Measurements from ENCODE around the gene PDLIM7. TPM values are rescaled to one million over a fixed set of nuclear protein-coding genes. Genes with fewer than 3 reads are reported as not detected.

PDLIM7 gene
- total RNA-seq, 2 donors from 2014 or later: 6.8 to 16.2 TPM

GRCh38 chr5:177455036-177455660 is 42.3 kb downstream of the PDLIM7 start:
- Mint-ChIP-seq H3K4me1 (peaks cover 32% of the 10 kb centered on the region), H3K4me3 (peak overlapping the region; percentile 85), H3K36me3 (ENCODE audit: low read depth) (no peaks in the 10 kb centered on the region), H3K27me3 (no peaks in the 10 kb centered on the region), H3K27ac (peak overlapping the region; percentile 95)
- ATAC-seq (peak; percentile 69), DNase-seq (peak; percentile 91 to 95 (median 92))
- H3K9me3 ChIP-seq (ENCODE audit: control insufficient read depth, low read length, poor library complexity, severe bottlenecking): no peaks in the 10 kb centered on the region

- H3K27ac Mint-ChIP-seq: peak overlapping the region; percentile 96
- no peaks in the 10 kb centered on the region for H3K9me3 ChIP-seq (ENCODE audit: control insufficient read depth, low read length, poor library complexity, severe bottlenecking)
- H3K27me3 Mint-ChIP-seq: no peaks in the 10 kb centered on the region
- peak; percentile 97 to 98 (median 97) for DNase-seq
- peak overlapping the region; percentile 85 for H3K4me3 Mint-ChIP-seq
- ATAC-seq: peak; percentile 63
- no peaks in the 10 kb centered on the region for H3K36me3 Mint-ChIP-seq (ENCODE audit: low read depth)
- peaks cover 35% of the 10 kb centered on the region for H3K4me1 Mint-ChIP-seq
Observed at GRCh38 chr5:177454397-177455035, 42.9 kb downstream of the PDLIM7 start.

- no peaks in the 10 kb centered on the region for H3K27me3 Mint-ChIP-seq
- DNase-seq: no peak
Observed at GRCh38 chr5:177453852-177454396, 43.5 kb downstream of the PDLIM7 start.

GRCh38 chr5:177452688-177453638 is 44.4 kb downstream of the PDLIM7 start:
- Mint-ChIP-seq H3K36me3 (ENCODE audit: low read depth) (no peaks in the 10 kb centered on the region), H3K27ac (peak overlapping the region; percentile 96), H3K4me3 (peak overlapping the region; percentile 53), H3K27me3 (no peaks in the 10 kb centered on the region), H3K4me1 (peaks cover 42% of the 10 kb centered on the region)
- no peak for ATAC-seq
- DNase-seq: no peak
- H3K9me3 ChIP-seq (ENCODE audit: control insufficient read depth, low read length, poor library complexity, severe bottlenecking): no peaks in the 10 kb centered on the region

More at GRCh38 chr5:177453852-177454396, 43.5 kb downstream of the PDLIM7 start:
- peak overlapping the region; percentile 85 for H3K4me3 Mint-ChIP-seq
- ATAC-seq: no peak
- peak overlapping the region; percentile 96 for H3K27ac Mint-ChIP-seq
- no peaks in the 10 kb centered on the region for H3K9me3 ChIP-seq (ENCODE audit: control insufficient read depth, low read length, poor library complexity, severe bottlenecking)
- H3K36me3 Mint-ChIP-seq (ENCODE audit: low read depth): no peaks in the 10 kb centered on the region
- H3K4me1 Mint-ChIP-seq: peaks cover 35% of the 10 kb centered on the region

- Mint-ChIP-seq H3K27ac (peak overlapping the region; percentile 93), H3K36me3 (ENCODE audit: low read depth) (no peaks in the 10 kb centered on the region), H3K4me1 (peaks cover 38% of the 10 kb centered on the region), H3K4me3 (peak overlapping the region; percentile 73), H3K27me3 (no peaks in the 10 kb centered on the region)
- DNase-seq: no peak
- ATAC-seq: no peak
- no peaks in the 10 kb centered on the region for H3K9me3 ChIP-seq (ENCODE audit: control insufficient read depth, low read length, poor library complexity, severe bottlenecking)
Observed at GRCh38 chr5:177450667-177451424, 46.6 kb downstream of the PDLIM7 start.

GRCh38 chr5:177449140-177450061 is 48.0 kb downstream of the PDLIM7 start:
- Mint-ChIP-seq H3K4me3 (peak overlapping the region; percentile 9), H3K4me1 (peaks cover 50% of the 10 kb centered on the region), H3K27me3 (no peaks in the 10 kb centered on the region), H3K27ac (peak overlapping the region; percentile 93), H3K36me3 (ENCODE audit: low read depth) (no peaks in the 10 kb centered on the region)
- no peak for ATAC-seq
- no peaks in the 10 kb centered on the region for H3K9me3 ChIP-seq (ENCODE audit: control insufficient read depth, low read length, poor library complexity, severe bottlenecking)
- no peak for DNase-seq

GRCh38 chr5:177448244-177448950 is 49.0 kb downstream of the PDLIM7 start:
- ATAC-seq: no peak
- H3K27me3 Mint-ChIP-seq: no peaks in the 10 kb centered on the region
- peak overlapping the region; percentile 78 for H3K4me3 Mint-ChIP-seq
- no peak for DNase-seq
- H3K27ac Mint-ChIP-seq: peak overlapping the region; percentile 93
- H3K4me1 Mint-ChIP-seq: peaks cover 49% of the 10 kb centered on the region
- no peaks in the 10 kb centered on the region for H3K36me3 Mint-ChIP-seq (ENCODE audit: low read depth)
- H3K9me3 ChIP-seq (ENCODE audit: control insufficient read depth, low read length, poor library complexity, severe bottlenecking): no peaks in the 10 kb centered on the region

GRCh38 chr5:177447611-177448243 is 49.7 kb downstream of the PDLIM7 start:
- Mint-ChIP-seq H3K4me1 (peaks cover 44% of the 10 kb centered on the region), H3K27ac (peak overlapping the region; percentile 93), H3K36me3 (ENCODE audit: low read depth) (no peaks in the 10 kb centered on the region), H3K27me3 (no peaks in the 10 kb centered on the region), H3K4me3 (peak overlapping the region; percentile 78)
- DNase-seq: peak in 1 of 3 donors; percentile 21
- H3K9me3 ChIP-seq (ENCODE audit: control insufficient read depth, low read length, poor library complexity, severe bottlenecking): no peaks in the 10 kb centered on the region
- ATAC-seq: peak; percentile 3

GRCh38 chr5:177447066-177447610 is 50.3 kb downstream of the PDLIM7 start:
- Mint-ChIP-seq H3K4me1 (peaks cover 45% of the 10 kb centered on the region), H3K27me3 (no peaks in the 10 kb centered on the region), H3K36me3 (ENCODE audit: low read depth) (peaks cover 4% of the 10 kb centered on the region), H3K27ac (no peak overlapping the region), H3K4me3 (peak overlapping the region; percentile 78)
- peak; percentile 58 for ATAC-seq
- peak; percentile 69 to 80 (median 78) for DNase-seq
- no peaks in the 10 kb centered on the region for H3K9me3 ChIP-seq (ENCODE audit: control insufficient read depth, low read length, poor library complexity, severe bottlenecking)

- peak within 1 kb of the TSS; percentile 88 for H3K4me3 Mint-ChIP-seq
- ATAC-seq: peak; percentile 52
- peak; percentile 63 to 77 (median 64) for DNase-seq
- no peaks in the 10 kb centered on the region for H3K9me3 ChIP-seq (ENCODE audit: control insufficient read depth, low read length, poor library complexity, severe bottlenecking)
- peak within 1 kb of the TSS; percentile 99 for H3K27ac Mint-ChIP-seq
- H3K36me3 Mint-ChIP-seq (ENCODE audit: low read depth): peaks cover 4% of the 10 kb centered on the region
- peaks cover 44% of the 10 kb centered on the region for H3K4me1 Mint-ChIP-seq
- H3K27me3 Mint-ChIP-seq: no peaks in the 10 kb centered on the region
Observed at GRCh38 chr5:177446200-177447065, 51.0 kb downstream of the PDLIM7 start, which contains the start of gene PRR7. Gene PRR7 (plus strand): TSS chr5:177446814. CDS start chr5:177455068, 8,254 bp downstream.

Measured in T-helper 17 cell (primary cell).